H9 (cell line): Measurements from ENCODE around the gene CCDC7. TPM values are rescaled to one million over a fixed set of nuclear protein-coding genes. Genes with fewer than 3 reads are reported as not detected.

Experiments used
- DNase-seq: peaks from one replicate; pipeline ENCODE4 v3.0.0-alpha.2; 2017
- H2AFZ ChIP-seq: one replicate; pipeline ENCODE4 v1.6.1; 2013; ENCODE audit warnings: mild to moderate bottlenecking, low read length, control low read depth, moderate library complexity
- H2AK5ac ChIP-seq: 2 replicates; pipeline ENCODE4 v1.6.1; 2013; ENCODE audit warnings: low read length, control low read depth, mixed read lengths; ENCODE audit not compliant: insufficient read length
- H2BK120ac ChIP-seq: one replicate; pipeline ENCODE4 v1.6.1; 2013; ENCODE audit warnings: low read depth, mild to moderate bottlenecking, low read length, control low read depth, inconsistent platforms; ENCODE audit not compliant: poor library complexity, severe bottlenecking
- H2BK12ac ChIP-seq: 2 replicates; pipeline ENCODE4 v1.6.1; 2013; ENCODE audit warnings: low read length, control low read depth, mixed read lengths, low read depth; ENCODE audit not compliant: insufficient read length
- H2BK15ac ChIP-seq: 2 replicates; pipeline ENCODE4 v1.6.1; 2013; ENCODE audit warnings: low read depth, low read length, control low read depth
- H2BK20ac ChIP-seq: one replicate; pipeline ENCODE4 v1.6.1; 2013; ENCODE audit warnings: low read depth, mild to moderate bottlenecking, low read length, control low read depth, inconsistent platforms; ENCODE audit not compliant: poor library complexity, severe bottlenecking
- H2BK5ac ChIP-seq: 2 replicates; pipeline ENCODE4 v1.6.1; 2013; ENCODE audit warnings: low read length, control low read depth, mixed read lengths; ENCODE audit not compliant: insufficient read length
- H3K14ac ChIP-seq: 2 replicates; pipeline ENCODE4 v1.6.1; 2013; ENCODE audit warnings: low read length, control low read depth; ENCODE audit not compliant: insufficient read depth
- H3K18ac ChIP-seq: 2 replicates; pipeline ENCODE4 v1.6.1; 2013; ENCODE audit warnings: low read depth, mild to moderate bottlenecking, mixed read lengths, low read length, control low read depth; ENCODE audit not compliant: insufficient read length
- H3K23ac ChIP-seq: 2 replicates; pipeline ENCODE4 v1.6.1; 2013; ENCODE audit warnings: low read length, control low read depth, mixed read lengths, low read depth; ENCODE audit not compliant: insufficient read length
- H3K23me2 ChIP-seq: 2 replicates; pipeline ENCODE4 v1.6.1; 2013; ENCODE audit warnings: low read depth, mild to moderate bottlenecking, mixed read lengths, low read length, control low read depth; ENCODE audit not compliant: insufficient read length, poor library complexity, severe bottlenecking
- H3K27ac ChIP-seq: 2 replicates; pipeline ENCODE4 v1.5.1; 2013; ENCODE audit warnings: low read length, control low read depth, mixed read lengths, low read depth; ENCODE audit not compliant: insufficient read length
- H3K27me3 ChIP-seq: 2 replicates; pipeline ENCODE4 v1.6.1; 2013; ENCODE audit warnings: low read length, control low read depth, inconsistent platforms; ENCODE audit not compliant: insufficient read depth
- H3K4ac ChIP-seq: 2 replicates; pipeline ENCODE4 v1.6.1; 2013; ENCODE audit warnings: low read depth, mild to moderate bottlenecking, control low read depth, inconsistent platforms, low read length, moderate library complexity
- H3K4me1 ChIP-seq: 2 replicates; pipeline ENCODE4 v1.6.1; 2013; ENCODE audit warnings: low read length, control low read depth, inconsistent platforms; ENCODE audit not compliant: insufficient read depth
- H3K4me2 ChIP-seq: 2 replicates; pipeline ENCODE4 v1.6.1; 2013; ENCODE audit warnings: low read length, control low read depth, mixed read lengths; ENCODE audit not compliant: insufficient read length, insufficient read depth
- H3K56ac ChIP-seq: 2 replicates; pipeline ENCODE4 v1.6.1; 2013; ENCODE audit warnings: low read depth, mild to moderate bottlenecking, mixed read lengths, low read length, control low read depth; ENCODE audit not compliant: insufficient read length
- H3K79me1 ChIP-seq: 2 replicates; pipeline ENCODE4 v1.6.1; 2013; ENCODE audit warnings: low read depth, mild to moderate bottlenecking, moderate library complexity, low read length, control low read depth, inconsistent platforms; ENCODE audit not compliant: insufficient read depth, poor library complexity, severe bottlenecking
- H3K79me2 ChIP-seq: 2 replicates; pipeline ENCODE4 v1.6.1; 2013; ENCODE audit warnings: low read length, control low read depth, inconsistent platforms; ENCODE audit not compliant: insufficient read depth
- H3K9ac ChIP-seq: 2 replicates; pipeline ENCODE4 v1.6.1; 2013; ENCODE audit warnings: low read length, control low read depth, mixed read lengths; ENCODE audit not compliant: insufficient read length; ENCODE audit errors: extremely low read depth
- H3K9me3 ChIP-seq: one replicate; pipeline ENCODE4 v1.6.1; 2013; ENCODE audit warnings: low read depth, low read length, inconsistent platforms; ENCODE audit not compliant: control insufficient read depth
- H3T11ph ChIP-seq: one replicate; pipeline ENCODE4 v1.6.1; 2013; ENCODE audit warnings: mild to moderate bottlenecking, low read length, control low read depth, inconsistent platforms
- H4K20me1 ChIP-seq: one replicate; pipeline ENCODE4 v1.6.1; 2013; ENCODE audit not compliant: control insufficient read depth, insufficient read length, insufficient read depth
- H4K5ac ChIP-seq: 2 replicates; pipeline ENCODE4 v1.6.1; 2013; ENCODE audit warnings: low read depth, mild to moderate bottlenecking, mixed read lengths, low read length, control low read depth; ENCODE audit not compliant: insufficient read length
- H4K8ac ChIP-seq: replicated peaks from 2 replicates; pipeline ENCODE4 v1.6.1; 2013; ENCODE audit warnings: low read length, control low read depth, mixed read lengths, low read depth; ENCODE audit not compliant: insufficient read length
- H4K91ac ChIP-seq: 2 replicates; pipeline ENCODE4 v1.6.1; 2013; ENCODE audit warnings: low read depth, mild to moderate bottlenecking, moderate library complexity, mixed read lengths, low read length, control low read depth; ENCODE audit not compliant: insufficient read length
- H3K27ac Mint-ChIP-seq, 3 experiments: 2 replicates in 2 of 3; 3 replicates in 1 of 3; pipeline ENCODE4 v1.8.0; 2020 to 2021; ENCODE audit warnings: mixed read lengths in 3 of 3, mild to moderate bottlenecking in 1 of 3, moderate library complexity in 1 of 3
- H3K27me3 Mint-ChIP-seq: 2 replicates; pipeline ENCODE4 v1.8.0; 2021; ENCODE audit warnings: low read depth, mild to moderate bottlenecking, moderate library complexity, mixed read lengths
- H3K36me3 Mint-ChIP-seq, 3 experiments: 2 replicates in 2 of 3; 3 replicates in 1 of 3; pipeline ENCODE4 v1.8.0; 2020 to 2021; ENCODE audit warnings: low read depth in 3 of 3, mixed read lengths in 3 of 3; ENCODE audit not compliant: insufficient read depth in 1 of 3
- H3K4me1 Mint-ChIP-seq, 2 experiments: 2 replicates each; pipeline ENCODE4 v1.8.0; 2020; ENCODE audit warnings: mixed read lengths in 2 of 2
- H3K4me3 Mint-ChIP-seq, 2 experiments: 2 replicates in 1 of 2; 3 replicates in 1 of 2; pipeline ENCODE4 v1.8.0; 2020 to 2021; ENCODE audit warnings: mild to moderate bottlenecking in 2 of 2, mixed read lengths in 2 of 2, moderate library complexity in 1 of 2
- H3K9me3 Mint-ChIP-seq, 2 experiments: 2 replicates in 1 of 2; 3 replicates in 1 of 2; pipeline ENCODE4 v1.8.0; 2020; ENCODE audit warnings: mild to moderate bottlenecking in 2 of 2, mixed read lengths in 2 of 2, moderate library complexity in 1 of 2
- CTCF ChIP-seq: fragments of 200-600 bp; sonication (generic); conservative IDR thresholded peaks from 3 replicates; pipeline ENCODE4 v1.8.0; 2021; ENCODE audit warnings: antibody characterized with exemption, mild to moderate bottlenecking
- WGBS: extraction: QIAGEN DNeasy Blood & Tissue Kit; methylation state at CpG from one replicate; pipeline ENCODE4 v1.1.7; 2013; ENCODE audit warnings: missing lambda C conversion rate, low lambda C conversion rate, mixed read lengths; ENCODE audit not compliant: insufficient read length; ENCODE audit errors: extremely low coverage; 5-methylcytosine and 5-hydroxymethylcytosine counted together
- total RNA-seq: library from RNA; stranded (reverse); gene quantifications from 2 replicates; pipeline ENCODE4 v1.2.1, GENCODE V29; 2021

The CCDC7 gene
- total RNA-seq, 1 experiment from 2014 or later: 1.6 TPM

GRCh38 chr10:32905466-32905865 lies 459.5 kb downstream of the CCDC7 start:
- Mint-ChIP-seq H3K36me3 (peaks cover 3 to 52% (median 20%) of the 10 kb centered on the region in 3 experiments; a peak in 5 of 7 replicates), H3K4me1 (no peaks in the 10 kb centered on the region), H3K9me3 (no peaks in the 10 kb centered on the region), H3K27ac (no peak overlapping the region; a peak in 1 of 7 replicates), H3K4me3 (no peak overlapping the region), H3K27me3 (no peaks in the 10 kb centered on the region)
- no peak overlapping the region for H3K4me2 ChIP-seq
- H3K27me3 ChIP-seq: no peaks in the 10 kb centered on the region
- TF ChIP-seq CTCF: no peak
- no peaks in the 10 kb centered on the region for H3K23me2 ChIP-seq
- no peak overlapping the region for H3K14ac ChIP-seq
- no peaks in the 10 kb centered on the region for H3K4me1 ChIP-seq
- H2BK5ac ChIP-seq: no peak overlapping the region
- H4K8ac ChIP-seq: no peak overlapping the region
- no peak overlapping the region for H2AK5ac ChIP-seq
- H3K79me2 ChIP-seq: no peaks in the 10 kb centered on the region
- H3K9ac ChIP-seq: no peak overlapping the region
- H3K23ac ChIP-seq: no peak overlapping the region
- no peak overlapping the region for H3K4ac ChIP-seq
- no peak for DNase-seq
- WGBS: no CpG with 5 or more reads among the region's 3 CpGs
- H2BK12ac ChIP-seq: no peak overlapping the region
- no peak overlapping the region for H3K18ac ChIP-seq
- no peak overlapping the region for H4K91ac ChIP-seq
- H4K5ac ChIP-seq: no peak overlapping the region
- no peak overlapping the region for H2BK20ac ChIP-seq
- no peak overlapping the region for H3K27ac ChIP-seq
- no peaks in the 10 kb centered on the region for H3K9me3 ChIP-seq
- H2BK120ac ChIP-seq: no peak overlapping the region
- no peak overlapping the region for H2AFZ ChIP-seq
- H3K79me1 ChIP-seq: no peaks in the 10 kb centered on the region
- H3T11ph ChIP-seq: no peak overlapping the region
- no peak overlapping the region for H2BK15ac ChIP-seq
- H4K20me1 ChIP-seq: no peaks in the 10 kb centered on the region
- H3K56ac ChIP-seq: no peak overlapping the region
